ENCODE measurements around the gene CA9. TPM values are rescaled to one million over a fixed set of nuclear protein-coding genes. Genes with fewer than 3 reads are reported as not detected.
A peak's percentile ranks its signal among the peaks of the same experiment; 100 is the strongest.

The CA9 gene
- total RNA-seq, 1 experiment from 2014 or later = 26.8 TPM

DNA sequence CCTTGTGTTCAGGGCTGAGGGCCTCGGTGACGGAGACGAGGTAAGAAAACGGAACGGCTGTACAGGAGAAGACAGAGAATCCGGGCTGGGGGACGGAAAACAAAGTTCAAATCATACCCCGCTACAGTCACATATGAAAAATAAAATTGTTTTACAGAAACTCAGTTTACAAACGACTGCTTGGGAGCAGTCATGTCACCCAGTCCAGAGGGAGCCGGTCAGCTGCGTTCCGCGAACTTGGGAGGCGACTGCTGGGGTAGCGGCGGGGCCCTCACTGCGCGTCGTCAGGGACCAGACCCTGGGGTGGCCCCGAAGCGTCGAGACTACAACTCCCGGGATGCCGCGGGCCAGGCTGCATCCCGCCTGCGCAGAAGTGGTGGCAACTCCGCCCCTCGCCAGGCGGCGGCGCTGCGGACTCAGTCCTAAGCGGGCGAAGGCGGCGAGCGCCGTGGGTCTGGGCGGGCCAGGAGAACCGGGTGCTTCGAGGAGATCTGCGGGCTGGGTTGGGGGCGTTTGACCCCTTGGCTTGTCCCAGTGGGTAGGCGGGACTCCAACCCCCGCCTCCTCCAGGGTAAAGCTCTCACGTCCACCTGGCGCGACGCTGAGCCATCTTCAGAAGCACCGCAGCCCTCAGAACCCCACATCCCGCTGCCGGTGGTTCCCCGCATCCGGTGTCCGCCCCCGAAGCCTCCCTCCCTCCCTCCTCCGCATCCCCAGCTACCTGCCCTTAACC lies 27.0 kb upstream of the CA9 start:
- Histone ChIP-seq H3K9me3 (ENCODE audit: low read length) (no peaks in the 10 kb centered on the region), H3K27me3 (ENCODE audit: low read length) (no peaks in the 10 kb centered on the region), H3K36me3 (ENCODE audit: insufficient read depth, low read length) (no peaks in the 10 kb centered on the region), H3K4me3 (ENCODE audit: low read length) (peak overlapping the region; percentile 68), H3K9me2 (replicated peaks; ENCODE audit: insufficient read depth, low read length) (no peaks in the 10 kb centered on the region), H3K79me2 (ENCODE audit: low read length) (peaks cover 9% of the 10 kb centered on the region; the same call in 1 of the 2 replicates), H3K4me2 (ENCODE audit: low read depth, low read length, poor library complexity, severe bottlenecking) (peak overlapping the region; percentile 93), H3K27ac (ENCODE audit: low read length) (peak overlapping the region; percentile 53; the same call in 1 of the 2 replicates), H3K4me1 (ENCODE audit: low read length) (peaks cover 57% of the 10 kb centered on the region), H3K9ac (ENCODE audit: low read length) (peak overlapping the region; percentile 70), H4K20me1 (ENCODE audit: insufficient read depth, low read depth, low read length) (no peaks in the 10 kb centered on the region), H2AFZ (ENCODE audit: low read length) (peak overlapping the region; percentile 25)
- peak; percentile 96 for DNase-seq

DNA sequence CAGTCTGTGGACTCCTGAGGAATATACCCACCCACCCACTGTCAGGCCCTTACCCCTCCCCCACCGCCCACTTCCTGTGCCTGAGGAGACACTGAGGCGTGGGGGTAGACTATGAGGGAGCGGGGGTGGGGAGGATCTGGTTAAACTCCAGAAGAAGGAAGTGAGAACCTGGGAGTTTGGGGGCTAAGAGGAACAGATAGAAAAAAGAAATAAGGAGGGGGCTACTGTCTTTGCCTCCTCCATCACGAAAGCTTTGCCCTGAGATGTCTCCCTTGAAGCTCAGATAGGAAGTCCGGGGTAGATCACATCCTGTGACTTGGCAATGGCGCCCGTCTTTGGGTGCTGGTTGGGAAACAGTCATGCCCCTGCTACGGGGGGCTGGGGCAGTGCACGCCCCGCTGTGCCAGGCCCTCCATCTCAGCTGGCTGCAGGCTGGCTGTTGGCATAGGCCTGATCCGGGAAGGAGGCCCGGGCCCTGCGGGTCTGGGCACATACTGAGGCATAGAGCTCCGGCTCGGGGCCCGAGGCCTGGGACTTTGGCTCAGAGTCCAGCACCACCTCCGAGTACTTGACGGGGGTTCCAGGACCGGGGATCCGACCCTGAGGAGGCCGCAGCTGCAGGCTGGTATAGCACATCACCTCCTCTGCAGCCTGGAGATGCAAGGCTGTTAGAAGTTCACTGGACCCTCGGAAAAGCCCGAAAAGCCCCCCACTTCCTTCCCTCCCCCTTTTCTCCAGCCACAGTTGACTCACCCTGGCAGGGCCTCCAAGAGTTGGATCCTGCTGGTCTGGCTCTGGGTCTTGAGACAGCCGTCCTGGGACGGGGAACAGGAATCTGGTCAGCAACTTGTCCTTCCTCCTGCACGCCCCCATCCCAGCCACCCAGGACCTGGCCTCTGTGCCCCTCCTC lies 24.0 kb upstream of the CA9 start:
- Histone ChIP-seq H3K4me2 (ENCODE audit: low read depth, low read length, poor library complexity, severe bottlenecking) (peak overlapping the region; percentile 98), H3K36me3 (ENCODE audit: insufficient read depth, low read length) (no peaks in the 10 kb centered on the region), H3K27me3 (ENCODE audit: low read length) (no peaks in the 10 kb centered on the region), H4K20me1 (ENCODE audit: insufficient read depth, low read depth, low read length) (no peaks in the 10 kb centered on the region), H2AFZ (ENCODE audit: low read length) (peak overlapping the region; percentile 93), H3K4me3 (ENCODE audit: low read length) (peak overlapping the region; percentile 80), H3K4me1 (ENCODE audit: low read length) (peaks cover 57% of the 10 kb centered on the region), H3K79me2 (ENCODE audit: low read length) (peaks cover 9% of the 10 kb centered on the region; the same call in 1 of the 2 replicates), H3K9ac (ENCODE audit: low read length) (peak overlapping the region; percentile 78), H3K9me2 (replicated peaks; ENCODE audit: insufficient read depth, low read length) (no peaks in the 10 kb centered on the region), H3K27ac (ENCODE audit: low read length) (peak overlapping the region; percentile 79), H3K9me3 (ENCODE audit: low read length) (no peaks in the 10 kb centered on the region)
- peak; percentile 72 for DNase-seq

DNA sequence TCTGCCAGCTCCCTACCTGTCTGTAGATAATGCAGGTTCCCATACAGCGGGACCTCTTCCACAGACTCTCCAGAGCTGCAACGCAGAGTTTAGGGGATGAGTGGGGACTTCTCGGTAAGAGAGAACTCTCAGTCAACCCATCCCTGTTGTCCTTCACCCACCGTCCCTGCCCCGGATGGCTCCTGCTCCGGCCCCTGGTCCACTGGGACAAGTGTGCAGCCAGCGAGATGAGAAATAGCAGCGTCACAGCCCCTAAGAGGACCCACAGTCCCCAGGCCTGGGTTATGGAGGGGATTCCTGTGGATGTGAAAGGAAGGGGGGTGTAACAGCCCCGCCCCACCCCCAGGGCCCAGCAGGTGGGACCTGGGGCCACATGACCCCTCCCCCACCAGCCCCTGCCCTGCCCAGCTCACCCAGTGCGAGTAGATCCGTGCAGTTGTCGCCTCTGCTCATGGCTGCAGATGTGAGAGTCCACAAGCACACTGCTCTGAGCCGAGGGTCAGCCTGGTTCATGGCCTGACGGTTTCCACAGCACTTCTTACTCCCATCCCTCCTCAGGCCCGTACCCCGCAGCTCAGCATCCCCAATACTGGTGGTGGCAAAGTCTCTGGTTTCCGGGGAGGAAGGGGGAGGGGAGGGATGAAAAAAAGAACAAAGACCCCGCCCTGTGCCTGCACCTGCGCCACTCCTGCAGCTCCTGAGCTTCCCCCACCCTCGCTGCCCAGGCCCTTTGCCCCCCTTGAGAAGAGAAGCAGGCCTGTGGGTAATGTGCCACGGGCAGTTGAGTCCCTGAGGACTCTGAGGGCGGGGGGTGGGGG lies 23.2 kb upstream of the CA9 start, which contains the start of gene SIT1:
TSS of gene SIT1 (minus strand) at position 591 of the 818 bp plus-strand sequence. CDS start at position 513, 78 bp downstream.
- Histone ChIP-seq H3K27me3 (ENCODE audit: low read length) (no peaks in the 10 kb centered on the region), H3K27ac (ENCODE audit: low read length) (peak within 1 kb of the TSS; percentile 79), H3K9me3 (ENCODE audit: low read length) (no peaks in the 10 kb centered on the region), H3K4me3 (ENCODE audit: low read length) (peak within 1 kb of the TSS; percentile 80), H3K4me1 (ENCODE audit: low read length) (peaks cover 56% of the 10 kb centered on the region), H4K20me1 (ENCODE audit: insufficient read depth, low read depth, low read length) (no peaks in the 10 kb centered on the region), H3K36me3 (ENCODE audit: insufficient read depth, low read length) (no peaks in the 10 kb centered on the region), H3K4me2 (ENCODE audit: low read depth, low read length, poor library complexity, severe bottlenecking) (peak within 1 kb of the TSS; percentile 98), H3K9ac (ENCODE audit: low read length) (peak within 1 kb of the TSS; percentile 78), H3K9me2 (replicated peaks; ENCODE audit: insufficient read depth, low read length) (no peaks in the 10 kb centered on the region), H3K79me2 (ENCODE audit: low read length) (peaks cover 9% of the 10 kb centered on the region; the same call in 1 of the 2 replicates), H2AFZ (ENCODE audit: low read length) (peak within 1 kb of the TSS; percentile 93)
- DNase-seq = peak; percentile 68

DNA sequence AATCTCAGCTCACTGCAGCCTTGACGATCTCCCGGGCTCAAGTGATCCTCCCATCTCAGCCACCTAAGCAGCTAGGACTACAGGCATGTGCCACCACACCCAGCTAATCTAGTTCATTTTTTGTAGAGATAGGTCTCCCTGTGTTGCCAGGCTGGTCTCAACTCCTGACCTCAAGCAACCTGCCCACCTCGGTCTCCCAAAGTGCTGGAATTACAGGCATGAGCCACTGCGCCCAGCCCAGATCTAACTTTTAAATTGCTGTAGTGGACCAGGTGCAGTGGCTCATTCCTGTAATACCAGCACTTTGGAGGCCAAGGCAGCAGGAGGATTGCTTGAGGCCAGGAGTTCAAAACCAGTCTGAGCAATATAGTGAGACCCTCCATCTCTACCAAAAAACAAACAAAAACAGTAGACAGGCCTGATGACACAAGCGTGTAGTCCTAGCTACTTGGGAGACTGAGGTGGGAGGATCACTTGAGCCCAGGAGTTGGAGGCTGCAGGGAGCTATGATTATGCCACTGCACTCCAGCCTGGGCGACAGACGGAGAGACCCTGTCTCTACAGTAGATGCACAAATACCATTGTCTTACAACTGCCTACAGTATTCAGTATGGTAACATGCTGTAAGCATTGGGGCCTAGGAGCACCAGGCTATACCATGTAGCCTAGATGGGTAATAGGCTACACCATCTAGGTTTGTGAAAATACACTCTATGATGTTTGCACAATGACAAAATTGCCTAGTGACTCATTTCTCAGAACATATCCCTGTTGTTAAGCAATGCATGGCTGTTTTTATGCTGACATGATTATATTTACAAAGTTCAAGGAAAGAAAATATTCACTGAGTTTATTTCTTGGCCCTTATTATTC lies 21.5 kb upstream of the CA9 start:
- no peak for DNase-seq
- no peak overlapping the region for H2AFZ ChIP-seq (ENCODE audit: low read length)
- H3K79me2 ChIP-seq (ENCODE audit: low read length) = peaks cover 9% of the 10 kb centered on the region; the same call in 1 of the 2 replicates
- H3K36me3 ChIP-seq (ENCODE audit: insufficient read depth, low read length) = no peaks in the 10 kb centered on the region
- H3K4me1 ChIP-seq (ENCODE audit: low read length) = peaks cover 47% of the 10 kb centered on the region
- H3K27me3 ChIP-seq (ENCODE audit: low read length) = no peaks in the 10 kb centered on the region
- H3K4me2 ChIP-seq (ENCODE audit: low read depth, low read length, poor library complexity, severe bottlenecking) = no peak overlapping the region
- no peak overlapping the region for H3K4me3 ChIP-seq (ENCODE audit: low read length)
- no peaks in the 10 kb centered on the region for H4K20me1 ChIP-seq (ENCODE audit: insufficient read depth, low read depth, low read length)
- H3K9me3 ChIP-seq (ENCODE audit: low read length) = no peaks in the 10 kb centered on the region
- H3K27ac ChIP-seq (ENCODE audit: low read length) = no peak overlapping the region
- H3K9ac ChIP-seq (ENCODE audit: low read length) = no peak overlapping the region
- H3K9me2 ChIP-seq (replicated peaks; ENCODE audit: insufficient read depth, low read length) = no peaks in the 10 kb centered on the region

DNA sequence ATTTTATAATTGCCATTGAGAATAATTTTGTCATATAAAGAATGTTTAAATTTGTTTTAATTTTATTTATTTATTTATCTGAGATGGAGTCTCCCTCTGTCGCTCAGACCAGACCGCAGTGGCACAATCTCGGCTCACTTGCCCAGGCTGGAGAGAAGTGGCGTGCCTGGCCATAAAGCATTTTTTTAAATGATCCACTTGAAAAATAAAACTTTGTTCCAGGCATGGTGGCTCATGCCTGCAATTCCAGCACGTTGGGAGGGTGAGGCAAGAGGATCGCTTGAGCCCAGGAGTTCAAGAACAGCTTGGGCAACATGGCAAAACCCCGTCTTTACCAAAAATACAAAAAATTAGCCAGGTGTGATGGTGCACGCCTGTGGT lies 20.9 kb upstream of the CA9 start:
- H3K9ac ChIP-seq (ENCODE audit: low read length) = no peak overlapping the region
- no peak overlapping the region for H3K27ac ChIP-seq (ENCODE audit: low read length)
- peaks cover 47% of the 10 kb centered on the region for H3K4me1 ChIP-seq (ENCODE audit: low read length)

DNA sequence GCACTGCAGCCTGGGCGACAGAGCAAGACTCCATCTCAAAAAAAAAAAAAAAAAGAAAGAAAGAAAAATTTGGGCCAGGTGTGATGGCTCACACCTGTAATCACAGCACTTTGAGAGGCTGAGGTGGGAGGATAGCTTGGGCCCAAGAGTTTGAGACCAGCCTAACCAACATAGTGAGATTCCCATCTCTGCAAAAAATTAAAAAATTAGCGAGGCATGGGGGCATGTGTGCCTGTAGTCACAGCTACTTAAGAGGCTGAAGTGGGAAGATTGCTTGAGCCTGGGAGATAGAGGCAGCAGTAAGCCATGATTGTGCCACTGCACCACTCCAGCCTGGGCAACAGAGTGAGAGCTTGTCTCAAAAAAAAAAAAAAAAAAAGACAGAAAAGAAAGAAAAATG lies 20.1 kb upstream of the CA9 start:
- H3K4me2 ChIP-seq (ENCODE audit: low read depth, low read length, poor library complexity, severe bottlenecking) = no peak overlapping the region
- H3K9me3 ChIP-seq (ENCODE audit: low read length) = no peaks in the 10 kb centered on the region
- peaks cover 41% of the 10 kb centered on the region for H3K4me1 ChIP-seq (ENCODE audit: low read length)
- no peaks in the 10 kb centered on the region for H4K20me1 ChIP-seq (ENCODE audit: insufficient read depth, low read depth, low read length)
- no peak for DNase-seq
- H3K27me3 ChIP-seq (ENCODE audit: low read length) = no peaks in the 10 kb centered on the region
- H3K4me3 ChIP-seq (ENCODE audit: low read length) = no peak overlapping the region
- H3K79me2 ChIP-seq (ENCODE audit: low read length) = peaks cover 9% of the 10 kb centered on the region; the same call in 1 of the 2 replicates
- no peak overlapping the region for H3K9ac ChIP-seq (ENCODE audit: low read length)
- H2AFZ ChIP-seq (ENCODE audit: low read length) = no peak overlapping the region
- H3K27ac ChIP-seq (ENCODE audit: low read length) = no peak overlapping the region
- no peaks in the 10 kb centered on the region for H3K36me3 ChIP-seq (ENCODE audit: insufficient read depth, low read length)
- H3K9me2 ChIP-seq (replicated peaks; ENCODE audit: insufficient read depth, low read length) = no peaks in the 10 kb centered on the region

More for the DNA sequence above, 20.9 kb upstream of the CA9 start:
- no peak overlapping the region for H3K4me3 ChIP-seq (ENCODE audit: low read length)
- no peak for DNase-seq
- no peaks in the 10 kb centered on the region for H3K27me3 ChIP-seq (ENCODE audit: low read length)
- H3K4me2 ChIP-seq (ENCODE audit: low read depth, low read length, poor library complexity, severe bottlenecking) = no peak overlapping the region
- H2AFZ ChIP-seq (ENCODE audit: low read length) = no peak overlapping the region
- no peaks in the 10 kb centered on the region for H3K36me3 ChIP-seq (ENCODE audit: insufficient read depth, low read length)
- H3K9me3 ChIP-seq (ENCODE audit: low read length) = no peaks in the 10 kb centered on the region
- H3K79me2 ChIP-seq (ENCODE audit: low read length) = peaks cover 9% of the 10 kb centered on the region; the same call in 1 of the 2 replicates
- no peaks in the 10 kb centered on the region for H4K20me1 ChIP-seq (ENCODE audit: insufficient read depth, low read depth, low read length)
- H3K9me2 ChIP-seq (replicated peaks; ENCODE audit: insufficient read depth, low read length) = no peaks in the 10 kb centered on the region

DNA sequence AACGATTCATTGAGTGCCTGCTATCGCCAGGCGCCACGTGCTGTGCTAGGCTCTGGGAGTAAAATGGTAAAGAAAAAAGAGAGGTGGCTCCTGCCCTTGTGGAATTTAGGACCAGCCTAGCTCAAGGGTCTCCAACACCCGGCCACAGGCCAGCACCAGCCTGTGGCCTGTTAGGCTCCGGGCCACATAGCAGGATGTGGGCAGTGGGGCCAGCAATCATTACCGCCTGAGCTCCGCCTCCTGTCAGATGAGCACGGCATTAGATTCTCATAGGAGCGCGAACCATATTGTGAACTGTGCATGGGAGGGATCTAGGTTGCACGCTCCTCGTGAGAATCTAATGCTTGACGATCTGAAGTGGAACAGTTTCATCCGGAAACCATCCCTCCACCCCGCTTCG lies 17.4 kb upstream of the CA9 start:
- no peak overlapping the region for H3K27ac ChIP-seq (ENCODE audit: low read length)
- H3K9me3 ChIP-seq (ENCODE audit: low read length) = no peaks in the 10 kb centered on the region

More for the DNA sequence above, 17.4 kb upstream of the CA9 start:
- no peak overlapping the region for H3K4me2 ChIP-seq (ENCODE audit: low read depth, low read length, poor library complexity, severe bottlenecking)
- no peaks in the 10 kb centered on the region for H3K36me3 ChIP-seq (ENCODE audit: insufficient read depth, low read length)
- H3K27me3 ChIP-seq (ENCODE audit: low read length) = no peaks in the 10 kb centered on the region
- no peaks in the 10 kb centered on the region for H3K9me2 ChIP-seq (replicated peaks; ENCODE audit: insufficient read depth, low read length)
- DNase-seq = no peak
- H3K9ac ChIP-seq (ENCODE audit: low read length) = no peak overlapping the region
- H3K4me3 ChIP-seq (ENCODE audit: low read length) = no peak overlapping the region
- H4K20me1 ChIP-seq (ENCODE audit: insufficient read depth, low read depth, low read length) = no peaks in the 10 kb centered on the region
- H2AFZ ChIP-seq (ENCODE audit: low read length) = no peak overlapping the region
- H3K79me2 ChIP-seq (ENCODE audit: low read length) = no peaks in the 10 kb centered on the region
- peaks cover 41% of the 10 kb centered on the region for H3K4me1 ChIP-seq (ENCODE audit: low read length)

Data from Karpas-422 (cell line).